Memory B cell (primary cell): ENCODE data around the gene CD151.
A peak's percentile ranks its signal among the peaks of the same experiment; 100 is the strongest.

ENCODE experiments used
- ATAC-seq: fragments of 150-1000 bp; cut with Tn5 transposase; 2 replicates; pipeline ENCODE4 v1.10.0; 2021; ENCODE audit warnings: low read depth, mild to moderate bottlenecking, moderate library complexity
- DNase-seq, 2 donors: peaks; one replicate each; pipeline ENCODE4 v3.0.0; 2022; ENCODE audit warnings: low spot score in 2 of 2
- H3K27ac Mint-ChIP-seq: one replicate; pipeline ENCODE4 v1.8.0; 2022; ENCODE audit warnings: mild to moderate bottlenecking, moderate library complexity, mixed read lengths
- H3K27me3 Mint-ChIP-seq: one replicate; pipeline ENCODE4 v1.8.0; 2022; ENCODE audit warnings: mixed read lengths
- H3K36me3 Mint-ChIP-seq: one replicate; pipeline ENCODE4 v1.8.0; 2022; ENCODE audit warnings: mild to moderate bottlenecking, mixed read lengths
- H3K4me1 Mint-ChIP-seq: one replicate; pipeline ENCODE4 v1.8.0; 2022; ENCODE audit warnings: mixed read lengths
- H3K4me3 Mint-ChIP-seq: one replicate; pipeline ENCODE4 v1.8.0; 2022; ENCODE audit warnings: mild to moderate bottlenecking, moderate library complexity, mixed read lengths
- H3K9me3 Mint-ChIP-seq: one replicate; pipeline ENCODE4 v1.8.0; 2022; ENCODE audit warnings: mixed read lengths

The CD151 gene

GRCh38 chr11:832529-833113 is at the start of gene CD151:
Gene CD151, plus strand, starts transcription at chr11:832952. Its CDS starts 3,118 bp downstream, at chr11:836070.
- H3K27me3 Mint-ChIP-seq, result no peaks in the 10 kb centered on the region
- H3K27ac Mint-ChIP-seq, result no peak within 1 kb of the TSS
- H3K4me3 Mint-ChIP-seq, result peak within 1 kb of the TSS; percentile 71
- ATAC-seq (peak; percentile 54), DNase-seq (no peak)
- H3K9me3 Mint-ChIP-seq, result no peaks in the 10 kb centered on the region
- peaks cover 31% of the 10 kb centered on the region for H3K4me1 Mint-ChIP-seq
- no peaks in the 10 kb centered on the region for H3K36me3 Mint-ChIP-seq

- no peaks in the 10 kb centered on the region for H3K36me3 Mint-ChIP-seq
- no peak for DNase-seq
- no peaks in the 10 kb centered on the region for H3K9me3 Mint-ChIP-seq
- H3K27me3 Mint-ChIP-seq, result peaks cover 2% of the 10 kb centered on the region
- H3K4me3 Mint-ChIP-seq, result no peak overlapping the region
- peak; percentile 64 for ATAC-seq
- H3K27ac Mint-ChIP-seq, result no peak overlapping the region
- H3K4me1 Mint-ChIP-seq, result peaks cover 2% of the 10 kb centered on the region
Measured at GRCh38 chr11:783581-784015, 49.2 kb upstream of the CD151 start.

GRCh38 chr11:786235-787083 is 46.3 kb upstream of the CD151 start:
- H3K27ac Mint-ChIP-seq, result no peak overlapping the region
- H3K4me1 Mint-ChIP-seq, result no peaks in the 10 kb centered on the region
- H3K27me3 Mint-ChIP-seq, result peaks cover 3% of the 10 kb centered on the region
- ATAC-seq (no peak), DNase-seq (no peak)
- H3K36me3 Mint-ChIP-seq, result peaks cover 5% of the 10 kb centered on the region
- H3K9me3 Mint-ChIP-seq, result no peaks in the 10 kb centered on the region
- H3K4me3 Mint-ChIP-seq, result no peak overlapping the region

- DNase-seq (no peak), ATAC-seq (no peak)
- Mint-ChIP-seq H3K36me3 (peaks cover 7% of the 10 kb centered on the region), H3K4me1 (no peaks in the 10 kb centered on the region), H3K9me3 (no peaks in the 10 kb centered on the region), H3K27ac (no peak overlapping the region), H3K4me3 (no peak overlapping the region), H3K27me3 (peaks cover 3% of the 10 kb centered on the region)
Measured at GRCh38 chr11:787084-787675, 45.6 kb upstream of the CD151 start.

GRCh38 chr11:788009-788640 is 44.6 kb upstream of the CD151 start:
- Mint-ChIP-seq H3K4me3 (no peak overlapping the region), H3K4me1 (no peaks in the 10 kb centered on the region), H3K27ac (no peak overlapping the region)

GRCh38 chr11:788953-789940 is 43.5 kb upstream of the CD151 start:
- ATAC-seq, result peak; percentile 21

More at GRCh38 chr11:788009-788640, 44.6 kb upstream of the CD151 start:
- no peak for DNase-seq
- H3K9me3 Mint-ChIP-seq, result no peaks in the 10 kb centered on the region
- ATAC-seq, result peak; percentile 23
- H3K36me3 Mint-ChIP-seq, result peaks cover 10% of the 10 kb centered on the region
- peaks cover 3% of the 10 kb centered on the region for H3K27me3 Mint-ChIP-seq

GRCh38 chr11:789943-790342 is 42.8 kb upstream of the CD151 start, which contains the start of gene CEND1:
Gene CEND1, minus strand, starts transcription at chr11:790090. Its CDS starts 1,514 bp downstream, at chr11:788576.
- Mint-ChIP-seq H3K27ac (no peak within 1 kb of the TSS), H3K4me3 (peak within 1 kb of the TSS; percentile 34), H3K9me3 (no peaks in the 10 kb centered on the region), H3K36me3 (peaks cover 10% of the 10 kb centered on the region), H3K4me1 (no peaks in the 10 kb centered on the region), H3K27me3 (peaks cover 3% of the 10 kb centered on the region)
- DNase-seq, result no peak
- peak; percentile 61 for ATAC-seq

More at GRCh38 chr11:788953-789940, 43.5 kb upstream of the CD151 start:
- no peak for DNase-seq
- H3K4me3 Mint-ChIP-seq, result no peak overlapping the region
- H3K4me1 Mint-ChIP-seq, result no peaks in the 10 kb centered on the region
- H3K27ac Mint-ChIP-seq, result no peak overlapping the region
- peaks cover 3% of the 10 kb centered on the region for H3K27me3 Mint-ChIP-seq
- H3K9me3 Mint-ChIP-seq, result no peaks in the 10 kb centered on the region
- H3K36me3 Mint-ChIP-seq, result peaks cover 10% of the 10 kb centered on the region

- no peak for ATAC-seq
- Mint-ChIP-seq H3K27ac (no peak overlapping the region), H3K4me3 (no peak overlapping the region), H3K9me3 (no peaks in the 10 kb centered on the region), H3K4me1 (peaks cover under 1% of the 10 kb centered on the region), H3K27me3 (peaks cover 3% of the 10 kb centered on the region), H3K36me3 (peaks cover 10% of the 10 kb centered on the region)
- no peak for DNase-seq
Measured at GRCh38 chr11:790721-791564, 41.8 kb upstream of the CD151 start.

GRCh38 chr11:791658-792534 is 40.9 kb upstream of the CD151 start:
- DNase-seq (no peak), ATAC-seq (no peak)
- H3K4me1 Mint-ChIP-seq, result peaks cover 6% of the 10 kb centered on the region
- H3K4me3 Mint-ChIP-seq, result no peak overlapping the region
- H3K27me3 Mint-ChIP-seq, result peaks cover 3% of the 10 kb centered on the region
- H3K9me3 Mint-ChIP-seq, result no peaks in the 10 kb centered on the region
- H3K36me3 Mint-ChIP-seq, result peaks cover 12% of the 10 kb centered on the region
- no peak overlapping the region for H3K27ac Mint-ChIP-seq

- Mint-ChIP-seq H3K36me3 (peaks cover 12% of the 10 kb centered on the region), H3K27me3 (peaks cover 3% of the 10 kb centered on the region), H3K27ac (no peak overlapping the region), H3K4me1 (peaks cover 7% of the 10 kb centered on the region), H3K4me3 (no peak overlapping the region), H3K9me3 (no peaks in the 10 kb centered on the region)
- DNase-seq (no peak), ATAC-seq (no peak)
Measured at GRCh38 chr11:792535-792821, 40.3 kb upstream of the CD151 start.

GRCh38 chr11:792873-793272 is 39.9 kb upstream of the CD151 start:
- Mint-ChIP-seq H3K27ac (no peak overlapping the region), H3K9me3 (no peaks in the 10 kb centered on the region), H3K27me3 (peaks cover 2% of the 10 kb centered on the region), H3K4me1 (peaks cover 7% of the 10 kb centered on the region), H3K4me3 (no peak overlapping the region), H3K36me3 (peaks cover 12% of the 10 kb centered on the region)
- DNase-seq (no peak), ATAC-seq (no peak)

GRCh38 chr11:793556-793955 is 39.2 kb upstream of the CD151 start:
- Mint-ChIP-seq H3K27ac (no peak overlapping the region), H3K27me3 (peaks cover 2% of the 10 kb centered on the region), H3K9me3 (no peaks in the 10 kb centered on the region), H3K4me3 (no peak overlapping the region), H3K4me1 (peaks cover 7% of the 10 kb centered on the region), H3K36me3 (peaks cover 12% of the 10 kb centered on the region)
- ATAC-seq (no peak), DNase-seq (no peak)
